ENCODE measurements around the gene SLC16A8.

- TF ChIP-seq POLR2A (IDR thresholded peaks at IDR 0.05; ENCODE audit: low read depth) (no peak), CTCF (IDR thresholded peaks at IDR 0.05) (no peak), EP300 (IDR thresholded peaks at IDR 0.05) (no peak)
Observed at GRCh38 chr22:38081636-38081940, 2.4 kb downstream of the SLC16A8 start.

All from esophagus muscularis mucosa (tissue), 4 donors.